ENCODE results near the gene SERPINA4.

The SERPINA4 gene

GRCh38 chr14:94544726-94545125, 16.5 kb upstream of the SERPINA4 start:
- FAIRE-seq: no peak
- TF ChIP-seq POLR2AphosphoS5 (IDR thresholded peaks at IDR 0.05; ENCODE audit: low read depth, low read length) (no peak), TAF1 (IDR thresholded peaks at IDR 0.05; ENCODE audit: borderline replicate concordance, low read depth, low read length) (no peak), POLR2A (IDR thresholded peaks at IDR 0.05; ENCODE audit: low read depth, low read length) (no peak)
- no peak for DNase-seq (ENCODE audit: insufficient read length)

DNA sequence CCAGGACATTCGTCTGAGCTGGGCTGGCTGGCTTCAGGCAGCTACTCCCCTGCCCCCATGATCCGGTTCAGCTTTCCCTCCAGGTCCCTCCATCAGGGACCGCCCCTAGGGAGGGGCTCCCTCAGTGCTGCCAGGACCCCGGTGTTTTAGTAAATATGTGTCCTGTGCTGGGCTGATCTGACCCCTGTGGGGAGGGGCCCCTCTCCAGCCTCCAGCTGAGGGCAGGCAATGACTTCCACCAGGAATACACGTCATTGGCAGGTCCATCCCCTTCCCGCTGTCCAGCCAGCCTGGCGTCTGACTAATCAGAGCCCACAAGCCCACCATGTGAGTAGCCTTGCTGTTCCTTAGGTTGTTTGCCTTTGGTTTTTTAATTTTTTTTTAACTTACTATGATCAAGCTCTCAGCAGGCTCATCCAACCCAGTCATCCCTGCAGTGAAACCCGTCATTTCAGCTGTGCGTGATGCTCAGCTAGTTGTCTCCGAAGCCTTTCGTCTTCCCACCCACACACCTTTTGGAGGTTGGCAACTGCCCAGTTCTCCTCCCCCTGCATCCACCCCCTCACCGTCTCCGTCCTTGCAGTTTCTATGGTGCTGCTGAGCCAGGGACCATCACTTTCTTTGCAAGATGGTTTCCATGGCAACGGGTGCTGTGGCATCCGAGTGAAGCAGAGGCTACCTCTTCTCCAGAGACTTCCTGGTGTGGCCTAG, 16.0 kb upstream of the SERPINA4 start:
- FAIRE-seq: no peak
- TF ChIP-seq TAF1 (IDR thresholded peaks at IDR 0.05; ENCODE audit: borderline replicate concordance, low read depth, low read length) (no peak), POLR2AphosphoS5 (IDR thresholded peaks at IDR 0.05; ENCODE audit: low read depth, low read length) (no peak)
- no peak for DNase-seq (ENCODE audit: insufficient read length)

GRCh38 chr14:94547151-94547680, 14.0 kb upstream of the SERPINA4 start:
- FAIRE-seq: no peak
- DNase-seq (ENCODE audit: insufficient read length): no peak
- TF ChIP-seq POLR2AphosphoS5 (IDR thresholded peaks at IDR 0.05; ENCODE audit: low read depth, low read length) (no peak), TAF1 (IDR thresholded peaks at IDR 0.05; ENCODE audit: borderline replicate concordance, low read depth, low read length) (no peak), POLR2A (IDR thresholded peaks at IDR 0.05; ENCODE audit: low read depth, low read length) (no peak)

- no peak for DNase-seq (ENCODE audit: insufficient read length)
- TF ChIP-seq TAF1 (IDR thresholded peaks at IDR 0.05; ENCODE audit: borderline replicate concordance, low read depth, low read length) (no peak), POLR2A (IDR thresholded peaks at IDR 0.05; ENCODE audit: low read depth, low read length) (no peak), POLR2AphosphoS5 (IDR thresholded peaks at IDR 0.05; ENCODE audit: low read depth, low read length) (no peak)
- FAIRE-seq: no peak
Measured at GRCh38 chr14:94547726-94548125, 13.5 kb upstream of the SERPINA4 start.

GRCh38 chr14:94548131-94548998, 12.9 kb upstream of the SERPINA4 start:
- no peak for FAIRE-seq
- TF ChIP-seq TAF1 (IDR thresholded peaks at IDR 0.05; ENCODE audit: borderline replicate concordance, low read depth, low read length) (no peak), POLR2A (IDR thresholded peaks at IDR 0.05; ENCODE audit: low read depth, low read length) (no peak), POLR2AphosphoS5 (IDR thresholded peaks at IDR 0.05; ENCODE audit: low read depth, low read length) (no peak)
- no peak for DNase-seq (ENCODE audit: insufficient read length)

- DNase-seq (ENCODE audit: insufficient read length): peak; percentile 44
- FAIRE-seq: peak; percentile 38
- TF ChIP-seq POLR2AphosphoS5 (IDR thresholded peaks at IDR 0.05; ENCODE audit: low read depth, low read length) (no peak), TAF1 (IDR thresholded peaks at IDR 0.05; ENCODE audit: borderline replicate concordance, low read depth, low read length) (no peak)
Measured at GRCh38 chr14:94548999-94549985, 11.9 kb upstream of the SERPINA4 start.

DNA sequence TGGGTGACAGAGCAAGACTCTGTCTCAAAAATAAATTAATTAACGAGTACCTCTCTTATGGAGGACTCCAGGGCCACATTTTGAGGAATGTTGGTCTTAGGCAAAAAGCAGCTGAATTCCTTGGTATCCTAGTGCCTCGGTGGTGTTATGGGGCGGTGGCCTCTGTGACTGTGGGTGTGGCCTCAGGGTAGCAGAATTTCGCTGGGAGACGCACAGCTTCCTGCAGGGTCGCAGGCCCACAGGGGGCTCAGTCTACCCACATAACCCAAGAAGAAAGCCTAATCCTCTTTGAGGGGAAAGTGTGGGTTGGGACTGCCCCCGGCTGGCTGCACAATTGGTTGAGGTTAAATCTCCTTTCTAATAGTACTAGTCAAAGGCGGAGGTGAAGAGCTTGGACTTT, 11.2 kb upstream of the SERPINA4 start:
- DNase-seq (ENCODE audit: insufficient read length) (no peak), FAIRE-seq (no peak)
- TF ChIP-seq POLR2AphosphoS5 (IDR thresholded peaks at IDR 0.05; ENCODE audit: low read depth, low read length): no peak

DNA sequence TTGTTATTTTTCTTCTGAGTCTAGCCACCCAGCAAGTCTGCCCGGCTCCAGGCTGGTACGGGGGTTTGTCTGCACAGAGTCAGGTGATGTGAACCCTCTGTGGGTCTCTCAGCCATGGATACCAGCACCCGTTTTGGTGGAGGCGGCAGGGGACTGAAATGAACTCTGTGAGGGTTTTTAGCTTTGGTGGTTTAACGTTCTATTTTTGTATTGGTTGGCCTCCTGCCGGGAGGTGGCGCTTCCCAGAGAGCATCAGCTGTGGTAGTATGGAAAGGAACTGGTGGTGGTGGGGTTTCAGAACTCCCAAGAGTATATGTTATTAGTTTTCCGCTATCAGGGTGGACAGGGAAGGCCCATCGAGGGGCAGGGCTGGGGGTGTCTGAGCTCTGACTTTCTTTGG, 5.3 kb upstream of the SERPINA4 start:
- FAIRE-seq (no peak), DNase-seq (ENCODE audit: insufficient read length) (no peak)
- no peak for TF ChIP-seq TAF1 (IDR thresholded peaks at IDR 0.05; ENCODE audit: borderline replicate concordance, low read depth, low read length)
- no peak for TF ChIP-seq POLR2AphosphoS5 (IDR thresholded peaks at IDR 0.05; ENCODE audit: low read depth, low read length)
- TF ChIP-seq POLR2A (IDR thresholded peaks at IDR 0.05; ENCODE audit: low read depth, low read length): no peak

DNA sequence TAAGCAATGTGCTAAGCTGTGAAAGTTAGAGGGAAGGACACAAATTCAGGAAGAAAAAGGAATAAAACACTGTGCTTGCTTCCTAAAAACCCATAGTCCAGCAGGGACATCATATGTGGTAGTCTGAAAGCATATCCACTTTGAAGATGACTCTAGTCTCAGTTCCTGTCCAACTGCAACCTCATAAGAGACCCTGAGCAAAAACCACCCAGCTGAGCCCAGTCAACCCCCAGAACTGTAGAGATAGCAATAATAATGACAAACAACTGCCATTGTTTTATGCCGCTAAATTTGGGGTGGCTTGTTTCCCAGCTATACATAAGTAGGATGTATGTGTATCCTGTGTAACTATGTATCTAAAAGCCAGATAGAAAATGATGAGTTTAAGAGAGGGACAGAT, 3.9 kb upstream of the SERPINA4 start:
- FAIRE-seq: no peak
- TF ChIP-seq POLR2AphosphoS5 (IDR thresholded peaks at IDR 0.05; ENCODE audit: low read depth, low read length): no peak
- TF ChIP-seq POLR2A (IDR thresholded peaks at IDR 0.05; ENCODE audit: low read depth, low read length): no peak
- no peak for TF ChIP-seq TAF1 (IDR thresholded peaks at IDR 0.05; ENCODE audit: borderline replicate concordance, low read depth, low read length)
- DNase-seq (ENCODE audit: insufficient read length): no peak

DNA sequence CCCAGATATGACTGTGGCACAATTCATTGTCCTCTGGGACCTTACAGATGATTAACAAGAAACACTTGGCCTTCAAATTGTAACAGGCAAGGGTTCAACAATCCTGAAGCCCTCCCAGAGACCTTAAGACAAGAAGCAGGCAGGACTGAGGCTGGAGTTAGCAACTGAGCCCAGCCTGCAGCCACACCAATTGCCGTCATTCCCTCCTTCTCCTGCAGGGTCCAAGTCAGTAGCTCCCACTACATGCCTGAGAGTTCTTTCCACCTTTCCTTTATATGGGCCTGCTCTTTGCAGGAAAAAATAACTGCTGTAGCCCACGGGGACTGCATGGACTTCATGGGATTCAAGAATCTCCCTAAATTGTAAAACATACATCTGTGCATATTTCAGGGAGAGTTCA, 2.4 kb upstream of the SERPINA4 start:
- FAIRE-seq: no peak
- no peak for TF ChIP-seq POLR2AphosphoS5 (IDR thresholded peaks at IDR 0.05; ENCODE audit: low read depth, low read length)
- DNase-seq (ENCODE audit: insufficient read length): no peak

GRCh38 chr14:94559638-94560290, 1.5 kb upstream of the SERPINA4 start:
- FAIRE-seq: no peak
- DNase-seq (ENCODE audit: insufficient read length): no peak
- TF ChIP-seq POLR2A (IDR thresholded peaks at IDR 0.05; ENCODE audit: low read depth, low read length) (no peak), TAF1 (IDR thresholded peaks at IDR 0.05; ENCODE audit: borderline replicate concordance, low read depth, low read length) (no peak), POLR2AphosphoS5 (IDR thresholded peaks at IDR 0.05; ENCODE audit: low read depth, low read length) (no peak)

All from GM12892 (cell line).